ENCODE measurements around the gene DEPDC1. TPM values are rescaled to one million over a fixed set of nuclear protein-coding genes. Genes with fewer than 3 reads are reported as not detected.

Gene DEPDC1
- total RNA-seq, 1 experiment from 2014 or later = 44.5 TPM

- no peak for TF ChIP-seq RELA (CRISPR knock-in tag; IDR thresholded peaks at IDR 0.05; ENCODE audit: borderline replicate concordance)
- TF ChIP-seq NR1H2 (CRISPR knock-in tag; IDR thresholded peaks at IDR 0.05) = no peak
- TF ChIP-seq FOXK1 (CRISPR knock-in tag; IDR thresholded peaks at IDR 0.05) = no peak
- no peak for TF ChIP-seq ZNF396 (CRISPR knock-in tag; IDR thresholded peaks at IDR 0.05; ENCODE audit: borderline replicate concordance)
- TF ChIP-seq PRRX2 (CRISPR knock-in tag; IDR thresholded peaks at IDR 0.05) = no peak
- no peak for TF ChIP-seq TCF7 (CRISPR knock-in tag; IDR thresholded peaks at IDR 0.05; ENCODE audit: low read depth)
- TF ChIP-seq ESRRA (CRISPR knock-in tag; IDR thresholded peaks at IDR 0.05; ENCODE audit: borderline replicate concordance) = no peak
- TF ChIP-seq ERG (CRISPR knock-in tag; IDR thresholded peaks at IDR 0.05) = no peak
- no peak for TF ChIP-seq E2F5 (CRISPR knock-in tag; IDR thresholded peaks at IDR 0.05)
These were observed 47.0 kb downstream of the DEPDC1 start, which contains the start of gene RPE65 (continued) for GRCh38 chr1:68449901-68450300.

- Mint-ChIP-seq H3K4me3 (no peak overlapping the region), H3K27ac (no peak overlapping the region), H3K27me3 (ENCODE audit: low read depth) (no peaks in the 10 kb centered on the region), H3K4me1 (peaks cover 14% of the 10 kb centered on the region), H3K36me3 (no peaks in the 10 kb centered on the region), H3K9me3 (no peaks in the 10 kb centered on the region)
- CTCF ChIA-PET = interaction anchor here (0.7 to 1.6 kb wide), 5 partner anchors 19 to 663 kb away, joined by 3 to 5 read pairs (median 3); partner anchors contain the start of gene DEPDC1
- POLR2A ChIA-PET = no interaction called here
- ATAC-seq (peak; percentile 97), DNase-seq (ENCODE audit: low spot score) (peak; percentile 22)
- TF ChIP-seq ZNF232 (CRISPR knock-in tag; IDR thresholded peaks at IDR 0.05) = no peak
- TF ChIP-seq FOXP1 (CRISPR knock-in tag; IDR thresholded peaks at IDR 0.05; ENCODE audit: borderline replicate concordance) = no peak
- TF ChIP-seq JUN (CRISPR knock-in tag; IDR thresholded peaks at IDR 0.05) = no peak
- no peak for TF ChIP-seq NFATC4 (CRISPR knock-in tag; IDR thresholded peaks at IDR 0.05)
- no peak for TF ChIP-seq ATF6 (CRISPR knock-in tag; IDR thresholded peaks at IDR 0.05)
- no peak for TF ChIP-seq TP53 (CRISPR knock-in tag; IDR thresholded peaks at IDR 0.05)
- no peak for TF ChIP-seq TEAD4 (CRISPR knock-in tag; IDR thresholded peaks at IDR 0.05)
- no peak for TF ChIP-seq GTF2I (CRISPR knock-in tag; conservative IDR thresholded peaks at IDR 0.05)
- TF ChIP-seq STAT6 (CRISPR knock-in tag; conservative IDR thresholded peaks at IDR 0.05; ENCODE audit: low read depth) = no peak
- TF ChIP-seq RELA (CRISPR knock-in tag; IDR thresholded peaks at IDR 0.05; ENCODE audit: borderline replicate concordance) = no peak
- TF ChIP-seq CTCF (IDR thresholded peaks at IDR 0.05) = no peak
- no peak for TF ChIP-seq JAZF1 (CRISPR knock-in tag; IDR thresholded peaks at IDR 0.05)
- no peak for TF ChIP-seq SP1 (CRISPR knock-in tag; conservative IDR thresholded peaks at IDR 0.05)
- no peak for TF ChIP-seq EMX1 (CRISPR knock-in tag; IDR thresholded peaks at IDR 0.05)
- TF ChIP-seq FOXK1 (CRISPR knock-in tag; IDR thresholded peaks at IDR 0.05) = no peak
- TF ChIP-seq NR3C1 (CRISPR knock-in tag; conservative IDR thresholded peaks at IDR 0.05; ENCODE audit: low read depth) = no peak
- TF ChIP-seq ZBTB43 (CRISPR knock-in tag; IDR thresholded peaks at IDR 0.05) = no peak
- TF ChIP-seq USF1 (CRISPR knock-in tag; IDR thresholded peaks at IDR 0.05) = no peak
These were observed 48.5 kb downstream of the DEPDC1 start for GRCh38 chr1:68448365-68448764.
